Measurements from ENCODE around the gene DLG3. TPM values are rescaled to one million over a fixed set of nuclear protein-coding genes. Genes with fewer than 3 reads are reported as not detected.

The DLG3 gene
- polyA plus RNA-seq, 10 donors = 5.6 to 11.2 (median 6.9) TPM

GRCh38 chrX:70437011-70437410, 7.6 kb upstream of the DLG3 start:
- DNase-seq = no peak

GRCh38 chrX:70437921-70438665, 6.5 kb upstream of the DLG3 start:
- DNase-seq = no peak

- DNase-seq = no peak
These were observed 5.6 kb upstream of the DLG3 start for GRCh38 chrX:70439016-70439415.

- DNase-seq = no peak
These were observed 2.4 kb upstream of the DLG3 start for GRCh38 chrX:70442224-70442623.

DNA sequence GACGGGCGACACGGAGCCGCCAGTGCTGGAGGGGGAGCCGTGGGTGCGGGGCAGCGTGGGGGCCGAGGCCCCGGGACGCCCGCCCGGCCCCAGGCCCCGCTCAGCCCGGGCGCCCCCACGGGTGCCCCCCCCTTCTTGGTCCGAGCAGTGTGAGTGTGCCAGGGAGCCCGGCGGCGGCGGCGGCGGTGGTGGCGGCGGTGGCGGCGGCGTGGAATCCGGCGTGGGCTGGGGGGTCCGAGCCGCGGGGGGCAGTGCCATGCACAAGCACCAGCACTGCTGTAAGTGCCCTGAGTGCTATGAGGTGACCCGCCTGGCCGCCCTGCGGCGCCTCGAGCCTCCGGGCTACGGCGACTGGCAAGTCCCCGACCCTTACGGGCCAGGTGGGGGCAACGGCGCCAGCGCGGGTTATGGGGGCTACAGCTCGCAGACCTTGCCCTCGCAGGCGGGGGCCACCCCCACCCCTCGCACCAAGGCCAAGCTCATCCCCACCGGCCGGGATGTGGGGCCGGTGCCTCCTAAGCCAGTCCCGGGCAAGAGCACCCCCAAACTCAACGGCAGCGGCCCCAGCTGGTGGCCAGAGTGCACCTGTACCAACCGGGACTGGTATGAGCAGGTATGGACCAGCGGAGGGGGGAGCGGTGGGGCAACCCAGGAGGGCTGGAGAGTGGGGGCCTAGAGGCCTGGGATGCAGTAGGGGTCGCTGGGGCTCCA, 466 bp downstream of the DLG3 start:
- DNase-seq = no peak

DNA sequence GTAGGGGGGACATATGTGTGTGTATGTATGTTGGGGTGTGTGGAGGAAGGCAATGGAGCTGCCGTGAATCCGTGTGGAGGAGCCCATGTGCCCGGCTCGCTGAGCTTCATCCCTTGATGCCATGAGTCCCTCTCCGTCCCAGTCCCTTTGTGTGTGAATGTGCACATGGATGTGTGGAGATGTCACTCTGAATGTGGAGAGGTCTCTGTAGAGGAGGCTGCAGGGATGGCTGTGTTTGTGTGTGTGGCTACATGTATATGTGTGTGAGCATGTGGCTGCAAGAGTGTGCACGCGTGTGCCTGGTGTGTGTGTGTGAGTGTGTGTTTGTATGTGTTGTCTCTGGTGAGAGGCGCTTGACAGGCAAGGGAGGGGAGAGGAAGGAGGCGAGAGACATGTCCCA, 1.3 kb downstream of the DLG3 start:
- no peak for DNase-seq

DNA sequence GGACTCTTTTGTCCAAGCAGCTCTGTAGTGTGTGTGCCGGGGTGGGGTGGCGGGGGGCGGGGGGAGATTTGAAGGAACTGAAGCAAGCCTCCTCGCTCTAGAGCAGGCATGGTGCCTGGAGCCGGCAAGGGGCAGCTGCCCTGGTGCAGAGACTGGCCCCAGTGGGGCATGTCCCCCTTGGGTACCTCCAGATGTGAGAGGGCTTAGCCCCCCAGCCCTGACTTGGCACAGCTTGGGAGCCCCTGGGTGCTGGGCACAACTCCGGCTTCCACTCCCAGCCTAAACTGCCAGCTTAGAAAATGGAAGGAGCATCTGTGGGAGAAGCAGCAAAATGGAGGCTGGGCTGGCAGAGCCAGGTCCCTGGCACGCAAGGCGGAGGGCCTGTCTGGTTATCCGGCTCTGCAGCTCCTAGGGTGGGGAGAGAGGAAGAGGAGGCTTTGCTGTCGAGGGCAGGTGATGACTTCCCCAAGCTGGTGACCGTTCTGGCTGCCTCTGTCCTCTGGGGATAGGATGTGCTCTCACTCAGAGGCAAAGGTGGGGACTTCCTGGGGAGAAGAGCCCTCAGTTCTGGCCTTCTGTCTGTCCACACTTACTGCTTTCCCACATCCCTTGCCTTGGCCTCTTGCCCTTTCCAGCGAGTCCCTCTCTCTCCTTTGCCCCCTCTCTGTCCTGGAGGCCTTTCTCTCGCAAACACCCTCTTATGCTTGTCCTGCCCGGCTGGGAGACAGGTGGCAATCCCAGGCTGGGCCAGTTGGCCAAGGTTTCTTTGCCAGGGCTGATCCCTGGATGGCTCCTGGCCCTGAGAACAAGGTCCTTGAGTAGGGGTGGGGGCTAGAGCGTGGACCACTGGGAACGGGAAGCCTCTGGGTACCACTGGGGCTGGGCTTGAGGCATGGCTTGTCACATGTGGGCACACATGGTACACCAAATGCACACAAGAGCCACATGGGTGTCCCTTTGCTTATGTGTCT, 2.0 kb downstream of the DLG3 start:
- DNase-seq = no peak

DNA sequence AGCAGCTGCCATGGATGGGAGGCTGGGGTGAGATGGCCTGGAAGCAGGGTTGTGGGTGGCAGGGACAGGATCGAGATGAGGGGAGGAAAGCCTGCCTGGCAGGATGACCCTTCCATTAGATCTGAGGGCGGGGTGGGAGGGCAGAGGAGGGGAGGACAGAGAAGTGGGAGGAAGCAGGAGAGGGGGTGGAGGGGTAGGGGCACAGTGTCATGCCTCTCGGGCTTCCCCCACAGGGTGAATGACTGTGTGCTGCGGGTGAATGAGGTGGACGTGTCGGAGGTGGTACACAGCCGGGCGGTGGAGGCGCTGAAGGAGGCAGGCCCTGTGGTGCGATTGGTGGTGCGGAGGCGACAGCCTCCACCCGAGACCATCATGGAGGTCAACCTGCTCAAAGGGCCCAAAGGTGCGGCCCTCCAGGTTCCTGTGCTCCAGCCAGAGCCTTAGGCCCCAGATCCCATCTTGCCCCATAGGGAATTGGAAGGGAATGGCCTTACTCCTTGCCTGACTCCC, 4.9 kb downstream of the DLG3 start:
- DNase-seq = no peak

GRCh38 chrX:70452143-70452733, 7.6 kb downstream of the DLG3 start:
- peak; percentile 20 to 72 (median 49) for DNase-seq

- no peak for DNase-seq
These were observed 8.5 kb downstream of the DLG3 start for GRCh38 chrX:70453024-70453618.

DNA sequence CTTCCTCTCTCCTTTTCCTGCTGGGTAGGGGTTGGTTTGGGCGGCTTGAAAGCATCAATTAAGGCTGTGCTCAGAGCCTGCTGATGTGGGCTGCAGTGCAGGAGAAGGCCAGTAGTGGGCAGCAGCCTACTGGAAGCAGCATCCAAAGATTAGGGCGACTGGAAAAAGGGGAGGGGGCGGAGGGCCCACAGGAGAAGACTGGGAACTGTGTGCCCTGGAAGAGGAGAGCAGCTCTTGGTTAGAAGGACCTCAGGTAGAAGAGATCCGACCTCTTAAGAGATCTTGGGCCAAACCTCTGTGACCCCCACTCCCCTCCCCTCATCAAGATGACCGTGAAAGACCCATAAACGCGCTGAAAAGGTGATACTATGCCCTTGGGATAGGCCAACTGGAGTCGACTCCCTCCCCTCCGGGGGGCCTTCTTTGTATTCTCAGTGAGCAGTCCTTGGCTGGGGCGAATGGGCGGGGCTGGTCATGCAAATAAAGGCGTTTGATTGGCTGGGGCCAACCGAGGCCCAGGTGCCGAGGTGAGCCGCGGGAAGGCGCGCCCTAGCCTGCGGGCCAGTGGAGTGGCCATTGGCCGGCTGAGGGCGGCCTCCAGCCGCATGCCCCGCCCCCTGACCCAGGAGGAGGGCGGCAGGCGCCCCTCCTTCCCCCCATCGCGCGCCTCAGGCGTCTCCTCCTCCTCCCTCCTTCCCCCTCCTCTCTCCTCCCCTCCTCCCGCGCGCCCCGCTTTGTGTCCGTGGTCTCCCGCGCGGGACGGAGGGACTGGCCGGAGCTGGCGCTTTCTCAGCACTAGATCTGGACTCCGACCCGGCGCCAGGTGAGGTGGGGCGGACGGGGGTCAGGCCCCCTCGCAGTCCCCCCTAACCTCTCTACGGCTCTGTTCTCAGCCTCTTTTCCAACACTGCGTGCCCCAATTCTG, 10.1 kb downstream of the DLG3 start:
- DNase-seq = peak; percentile 33 to 82 (median 68)

GRCh38 chrX:70455366-70456202, 10.9 kb downstream of the DLG3 start:
- no peak for DNase-seq

GRCh38 chrX:70456256-70456655, 11.6 kb downstream of the DLG3 start:
- peak in 1 of 3 donors; percentile 5 for DNase-seq

GRCh38 chrX:70461026-70461425, 16.4 kb downstream of the DLG3 start:
- no peak for DNase-seq

- DNase-seq = no peak
These were observed 19.4 kb downstream of the DLG3 start for GRCh38 chrX:70464051-70464450.

DNA sequence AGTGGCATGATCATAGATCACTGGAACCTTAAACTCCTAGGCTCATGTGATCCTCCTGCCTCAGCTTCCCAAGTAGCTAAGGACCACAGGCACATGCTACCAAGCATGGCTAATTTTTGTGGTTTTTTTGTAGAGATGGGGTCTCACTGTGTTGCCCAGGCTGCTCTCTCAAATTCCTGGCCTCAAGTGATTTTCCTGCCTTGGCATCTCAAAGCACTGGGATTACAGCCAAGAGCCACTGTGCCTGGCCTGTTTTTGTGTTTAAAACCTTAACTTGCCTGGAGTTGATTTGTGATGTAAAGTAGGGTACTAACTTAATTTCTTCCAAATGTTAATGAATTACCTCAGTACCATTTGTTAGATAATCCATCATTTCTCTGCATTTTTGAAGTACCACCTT, 22.3 kb downstream of the DLG3 start:
- no peak for DNase-seq

DNA sequence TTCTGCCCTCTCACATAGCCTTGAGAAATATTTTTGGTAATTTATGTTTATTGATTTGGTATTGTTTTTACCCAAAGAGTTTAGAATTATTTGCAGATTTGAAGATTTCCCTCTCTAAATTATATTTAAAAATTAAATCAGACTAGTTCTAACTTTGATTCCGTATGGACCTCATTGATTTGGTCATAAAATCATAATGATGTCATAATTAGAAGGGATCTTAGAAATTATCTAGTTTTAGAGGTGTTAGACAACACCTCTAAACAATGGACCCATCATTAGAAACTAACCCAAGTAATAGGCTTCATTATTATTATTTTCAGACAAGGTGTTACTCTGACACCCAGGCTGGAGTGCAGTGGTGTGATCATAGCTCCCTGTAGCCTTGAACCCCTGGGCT, 24.1 kb downstream of the DLG3 start:
- DNase-seq = no peak

DNA sequence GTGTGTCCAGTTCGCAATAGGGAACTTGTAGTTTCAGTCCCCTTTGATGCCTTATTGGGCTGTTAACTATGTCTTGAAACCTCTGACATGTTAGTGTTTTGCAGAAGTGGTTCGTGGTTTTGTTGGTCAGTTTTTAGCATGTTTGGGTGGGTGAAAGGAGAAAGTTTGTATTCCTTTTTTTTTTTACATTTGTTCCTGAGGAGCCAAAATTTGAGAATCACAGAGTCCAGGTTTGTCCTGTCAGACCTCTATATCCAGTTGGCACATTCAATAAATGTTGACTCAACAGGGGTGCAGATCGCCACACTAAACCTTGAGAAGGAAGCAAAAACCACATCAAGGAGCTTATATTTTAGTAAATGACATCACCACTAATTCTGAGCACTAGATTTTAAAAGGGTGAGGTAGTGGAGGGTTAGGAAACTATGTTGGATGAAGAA, 26.2 kb downstream of the DLG3 start:
- DNase-seq = no peak

All from muscle of back (tissue), 11 donors.